Transverse colon (tissue), 4 donors: ENCODE data around the gene TMEM117. TPM values are rescaled to one million over a fixed set of nuclear protein-coding genes. Genes with fewer than 3 reads are reported as not detected.

ENCODE experiments used
- DNase-seq: peaks from one replicate; pipeline ENCODE4 v3.0.0-alpha.2; 2019
- H3K27ac ChIP-seq, 4 donors: fragments of 200-600 bp; sonication (generic); 2 replicates each; pipeline ENCODE4 v1.5.1; 2016 to 2018; ENCODE audit warnings: inconsistent platforms in 4 of 4
- H3K27me3 ChIP-seq: fragments of 200-600 bp; sonication (generic); 2 replicates; pipeline ENCODE4 v1.5.1; 2017; ENCODE audit warnings: inconsistent platforms
- H3K36me3 ChIP-seq, 4 donors: fragments of 200-600 bp; sonication (generic); 2 replicates each; pipeline ENCODE4 v1.5.1; 2017 to 2019; ENCODE audit warnings: inconsistent platforms in 4 of 4
- H3K4me1 ChIP-seq, 4 donors: fragments of 200-600 bp; sonication (generic); 2 replicates each; pipeline ENCODE4 v1.5.1; 2017 to 2020; ENCODE audit warnings: inconsistent platforms in 4 of 4
- H3K4me3 ChIP-seq, 4 donors: fragments of 200-600 bp; sonication (generic); 1 replicate in 1 of 4; 2 replicates in 3 of 4; pipeline versions ENCODE4 v1.5.1 to v1.6.1; 2017 to 2019; ENCODE audit warnings: inconsistent platforms in 4 of 4
- H3K9me3 ChIP-seq, 2 donors: fragments of 200-600 bp; sonication (generic); 2 replicates each; pipeline ENCODE4 v1.5.1; 2017 to 2019; ENCODE audit warnings: inconsistent platforms in 2 of 2
- CTCF ChIP-seq, 5 experiments: fragments of 200-600 bp in 3 of 5; fragments of 450-650 bp in 2 of 5; sonication (generic) in 3 of 5; IDR thresholded peaks; 1 replicate in 2 of 5; 2 replicates in 3 of 5; pipeline ENCODE4 v1.5.1; 2016 to 2017; ENCODE audit warnings: antibody characterized with exemption in 5 of 5, inconsistent platforms in 3 of 5, mild to moderate bottlenecking in 2 of 5, moderate library complexity in 1 of 5
- EP300 ChIP-seq: sonication (generic); formaldehyde crosslinking; IDR thresholded peaks from one replicate; pipeline ENCODE4 v1.6.1; 2017; ENCODE audit warnings: antibody characterized with exemption, low read depth
- POLR2A ChIP-seq: fragments of 450-650 bp; IDR thresholded peaks from one replicate; pipeline ENCODE4 v1.6.1; 2016; ENCODE audit warnings: antibody characterized with exemption, mild to moderate bottlenecking, moderate library complexity
- POLR2AphosphoS5 ChIP-seq, 3 donors: sonication (generic); formaldehyde crosslinking; IDR thresholded peaks; one replicate each; pipeline ENCODE4 v1.6.1; 2016; ENCODE audit warnings: antibody characterized with exemption in 3 of 3
- WGBS, 2 donors: methylation state at CpG; one replicate each; pipeline ENCODE4 v1.1.5; 2018; ENCODE audit warnings: low coverage in 1 of 2; 5-methylcytosine and 5-hydroxymethylcytosine counted together
- in situ Hi-C, 4 donors: fragments of 200-750 bp; cut with MboI; loops; one replicate each; pipeline versions ENCODE4 v1.15.0 to v1.15.1; 2017; ENCODE audit warnings: low sequenced_read_pairs in 3 of 4, low pct_ligation_motif_present in 1 of 4, low pct_unique_long_range_greater_than_20kb in 1 of 4
- intact Hi-C: fragments of 100-400 bp; cut with DNase I; formaldehyde crosslinking; loops from one replicate; pipeline ENCODE4 v1.15.1; 2023; ENCODE audit warnings: low total_unique reads
- total RNA-seq, 4 donors: library from RNA; depleted of rRNA; stranded (reverse); fragments of >200 nt; gene quantifications; one replicate each; pipeline ENCODE4 v1.1.0, GENCODE V29; 2016

Gene TMEM117
- total RNA-seq, 4 donors from 2014 or later, result 0.40 to 92.8 (median 25.6) TPM

GRCh38 chr12:44002607-44003006 lies 166.7 kb downstream of the TMEM117 start:
- H3K4me3 ChIP-seq, result no peak overlapping the region
- no peak overlapping the region for H3K27ac ChIP-seq
- DNase-seq, result no peak
- H3K36me3 ChIP-seq, result no peaks in the 10 kb centered on the region
- in situ Hi-C loops (loop anchor here in 2 of 4 donors (25.0 kb wide), 1 partner anchor 935 kb away; no protein-coding TSS in a partner anchor), intact Hi-C loops (no loop called here)
- TF ChIP-seq CTCF (IDR thresholded peaks at IDR 0.05) (no peak), POLR2AphosphoS5 (IDR thresholded peaks at IDR 0.05) (no peak), EP300 (no peak), POLR2A (no peak)
- no peaks in the 10 kb centered on the region for H3K4me1 ChIP-seq
- H3K27me3 ChIP-seq, result no peaks in the 10 kb centered on the region
- peaks cover 0 to 5% of the 10 kb centered on the region in 2 donors for H3K9me3 ChIP-seq
- WGBS, 2 donors, result 83 to 86% methylated on average over 1 to 2 of the region's 2 CpGs

- TF ChIP-seq CTCF (IDR thresholded peaks at IDR 0.05) (no peak), POLR2A (no peak), EP300 (no peak), POLR2AphosphoS5 (IDR thresholded peaks at IDR 0.05) (no peak)
- no peak for DNase-seq
- in situ Hi-C loops, result loop anchor here in 2 of 4 donors (25.0 kb wide), 1 partner anchor 934 kb away; no protein-coding TSS in a partner anchor
- no peaks in the 10 kb centered on the region for H3K36me3 ChIP-seq
- intact Hi-C loops, result no loop called here
- no peak overlapping the region for H3K4me3 ChIP-seq
- peaks cover 6 to 10% of the 10 kb centered on the region in 2 donors for H3K9me3 ChIP-seq
- H3K27me3 ChIP-seq, result no peaks in the 10 kb centered on the region
- no peak overlapping the region for H3K27ac ChIP-seq
- H3K4me1 ChIP-seq, result no peaks in the 10 kb centered on the region
These were observed 167.8 kb downstream of the TMEM117 start for GRCh38 chr12:44003721-44004120.

GRCh38 chr12:44015333-44015941 lies 179.6 kb downstream of the TMEM117 start:
- intact Hi-C loops (loop anchor here (10.0 kb wide), 1 partner anchor 909 kb away; no protein-coding TSS in a partner anchor), in situ Hi-C loops (loop anchor here in 3 of 4 donors (10.0 to 25.0 kb wide), 2 partner anchors 909 to 922 kb away; no protein-coding TSS in a partner anchor)
- WGBS, 2 donors, result 0 to 3% methylated on average over 3 of the region's 3 CpGs
- Histone ChIP-seq H3K27me3 (no peaks in the 10 kb centered on the region), H3K9me3 (no peaks in the 10 kb centered on the region), H3K4me1 (peaks cover 0 to 4% (median 0%) of the 10 kb centered on the region in 4 donors), H3K27ac (no peak overlapping the region), H3K4me3 (no peak overlapping the region), H3K36me3 (no peaks in the 10 kb centered on the region)
- no peak for DNase-seq
- TF ChIP-seq CTCF (IDR thresholded peaks at IDR 0.05) (peak; percentile 32 to 54 (median 51)), POLR2A (no peak), POLR2AphosphoS5 (IDR thresholded peaks at IDR 0.05) (no peak), EP300 (no peak)

GRCh38 chr12:44017216-44017615 lies 181.3 kb downstream of the TMEM117 start:
- H3K36me3 ChIP-seq, result no peaks in the 10 kb centered on the region
- no peak overlapping the region for H3K27ac ChIP-seq
- no peaks in the 10 kb centered on the region for H3K9me3 ChIP-seq
- no peaks in the 10 kb centered on the region for H3K27me3 ChIP-seq
- in situ Hi-C loops (loop anchor here in 3 of 4 donors (10.0 to 25.0 kb wide), 2 partner anchors 908 to 920 kb away; no protein-coding TSS in a partner anchor), intact Hi-C loops (loop anchor here (10.0 kb wide), 1 partner anchor 908 kb away; no protein-coding TSS in a partner anchor)
- H3K4me3 ChIP-seq, result no peak overlapping the region
- no peak for TF ChIP-seq CTCF (IDR thresholded peaks at IDR 0.05)
- no peak for TF ChIP-seq POLR2A
- TF ChIP-seq POLR2AphosphoS5 (IDR thresholded peaks at IDR 0.05), result no peak
- TF ChIP-seq EP300, result no peak
- peaks cover 0 to 4% (median 2%) of the 10 kb centered on the region in 4 donors for H3K4me1 ChIP-seq
- no peak for DNase-seq
